Prostate gland (tissue), 2 donors: Measurements from ENCODE around the gene HCRT.

Experiments
- CTCF ChIP-seq, 4 experiments: fragments of 200-600 bp in 2 of 4; fragments of 450-650 bp in 2 of 4; sonication (generic) in 2 of 4; IDR thresholded peaks; 1 replicate in 3 of 4; 2 replicates in 1 of 4; pipeline ENCODE4 v1.5.1; 2016 to 2019; ENCODE audit warnings: antibody characterized with exemption in 4 of 4, mild to moderate bottlenecking in 2 of 4, moderate library complexity in 2 of 4
- POLR2A ChIP-seq: fragments of 450-650 bp; IDR thresholded peaks from one replicate; pipeline ENCODE4 v1.6.1; 2016; ENCODE audit warnings: antibody characterized with exemption, mild to moderate bottlenecking

- TF ChIP-seq CTCF (IDR thresholded peaks at IDR 0.05) (no peak), POLR2A (no peak)
Observed at GRCh38 chr17:42230225-42230624, 45.0 kb upstream of the HCRT start.
